AML-193 (cell line): ENCODE results near the gene EPB41L2.
A peak's percentile ranks its signal among the peaks of the same experiment; 100 is the strongest.
"Not testable (repeated sequence)": the region's sequence is repeated elsewhere in the genome, so short reads cannot be mapped to it uniquely, and the experiment has no call there.

Source experiments
- DNase-seq, 2 experiments: peaks; one replicate each; lab custom pipeline; 2025; lab: John Stamatoyannopoulos, UW

Gene EPB41L2

DNA sequence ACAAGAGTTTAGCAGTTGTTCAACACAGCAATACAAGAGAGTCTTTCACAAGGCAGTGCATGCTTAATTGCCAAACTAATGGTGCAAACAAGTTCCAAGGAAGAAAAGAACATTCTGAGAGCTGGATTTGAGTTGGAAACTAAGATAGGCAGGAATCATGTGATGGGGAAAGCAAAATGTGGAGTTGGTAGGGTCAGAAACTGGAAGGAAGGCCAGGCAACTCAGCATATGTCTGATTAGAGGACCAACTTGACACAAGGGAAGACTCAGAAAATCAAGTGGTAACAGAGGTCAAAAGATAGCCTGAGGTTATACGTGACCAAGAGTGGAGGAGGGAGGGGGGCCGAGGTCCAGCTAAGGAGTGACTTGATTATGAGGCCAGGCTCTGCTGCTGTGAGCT, 118.6 kb downstream of the EPB41L2 start:
- DNase-seq = no peak

GRCh38 chr6:130943738-130944137, 119.3 kb downstream of the EPB41L2 start:
- no peak for DNase-seq

GRCh38 chr6:130942752-130943151, 120.3 kb downstream of the EPB41L2 start:
- DNase-seq = not testable (repeated sequence)

DNA sequence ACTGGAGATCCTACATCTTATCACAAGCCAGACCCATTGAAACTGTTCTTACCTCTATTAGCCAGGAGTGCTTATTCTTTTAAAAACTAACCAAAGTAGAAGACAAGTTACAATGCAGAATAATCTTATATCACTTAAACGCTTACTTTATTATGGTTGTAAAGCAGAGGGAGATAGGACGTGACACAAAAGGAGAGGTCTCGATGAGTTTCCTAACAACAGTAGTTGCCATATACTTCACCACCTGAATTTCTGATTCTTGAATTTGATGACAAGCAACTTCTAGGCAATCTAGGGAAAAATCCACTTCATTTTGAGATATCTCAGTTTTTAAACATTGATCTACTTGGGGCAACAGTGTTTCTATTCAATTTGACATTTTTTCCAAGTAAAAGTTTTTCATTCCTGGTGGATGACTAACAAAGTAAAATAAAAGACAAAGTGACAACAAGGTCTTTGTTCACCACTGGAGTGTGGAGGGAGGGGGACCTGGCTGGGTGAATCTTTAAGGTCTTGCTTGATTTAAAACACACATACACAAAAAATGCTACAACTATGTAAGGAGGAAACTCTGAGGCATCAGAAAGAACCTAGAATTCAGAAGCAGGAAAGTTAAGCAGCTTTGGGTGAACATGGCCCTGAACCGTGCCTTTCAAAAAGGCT, 125.0 kb downstream of the EPB41L2 start:
- no peak for DNase-seq

DNA sequence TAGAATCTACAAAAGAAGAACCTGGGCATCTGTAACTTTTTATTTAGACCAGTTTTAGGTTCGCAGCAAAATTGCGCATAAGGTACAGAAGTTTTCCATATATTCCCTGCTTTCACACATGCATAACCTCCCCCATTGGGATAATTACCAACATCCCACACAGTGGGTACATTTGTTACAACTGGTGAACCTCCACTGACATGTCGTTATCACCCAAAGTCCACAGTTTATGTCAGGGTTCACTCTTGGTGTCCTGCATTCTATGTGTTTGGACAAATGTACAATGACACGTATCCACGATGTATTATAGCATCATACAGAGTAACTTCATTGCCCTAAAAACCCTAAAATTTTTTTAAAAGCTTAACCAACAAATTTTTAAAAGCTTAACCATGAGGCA, 126.1 kb downstream of the EPB41L2 start:
- DNase-seq = no peak

DNA sequence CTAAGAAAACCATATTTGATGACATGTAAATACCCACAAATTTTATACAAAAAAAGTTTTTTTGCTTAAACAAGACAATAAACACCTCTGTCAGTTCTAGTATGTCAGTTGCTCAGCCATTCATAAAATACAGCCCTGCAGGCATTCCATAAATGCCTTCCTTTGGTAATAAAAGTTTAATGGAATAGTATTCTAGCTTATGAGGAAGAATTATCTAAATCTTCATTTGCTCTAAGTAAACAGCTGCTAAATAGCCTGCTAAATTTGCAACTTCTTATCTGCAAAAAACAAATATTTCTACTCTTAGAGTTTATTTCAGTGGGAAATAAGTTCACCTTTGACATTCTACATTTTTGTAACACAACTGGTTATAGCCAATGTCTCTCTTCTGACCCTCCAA, 127.1 kb downstream of the EPB41L2 start:
- no peak for DNase-seq

DNA sequence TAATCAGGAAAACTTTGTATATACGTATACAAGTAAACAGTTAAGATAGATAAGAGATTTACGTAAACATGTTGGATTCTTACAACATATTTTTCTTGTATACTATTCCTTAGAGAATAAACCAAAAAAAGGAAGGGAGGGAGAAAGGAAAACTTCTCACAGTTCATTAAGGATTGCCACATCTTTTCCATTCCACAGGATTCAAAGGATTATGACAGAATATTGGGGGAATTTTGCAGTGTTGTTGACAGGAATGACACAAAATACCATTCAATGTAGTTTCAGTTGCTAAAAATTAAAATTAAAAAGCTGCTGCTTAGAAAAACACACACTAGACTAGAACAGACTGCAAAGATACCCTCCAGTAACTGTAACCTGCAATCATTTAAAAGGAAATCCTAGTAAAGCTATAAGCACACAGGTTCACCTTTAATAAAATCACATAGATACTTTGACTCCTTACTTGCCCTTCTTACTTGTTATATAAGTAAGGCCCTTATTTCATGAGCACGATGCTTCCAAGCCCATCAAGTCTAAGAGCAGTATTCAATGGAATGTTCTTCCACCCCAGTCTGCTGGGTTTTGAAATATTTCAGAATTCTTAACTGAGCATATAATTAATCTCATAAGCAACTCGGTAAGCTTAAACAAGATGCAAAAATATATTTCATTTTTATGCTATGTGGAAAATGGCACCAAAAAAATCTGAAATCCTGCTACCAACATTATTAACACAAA, 128.0 kb downstream of the EPB41L2 start:
- no peak for DNase-seq

DNA sequence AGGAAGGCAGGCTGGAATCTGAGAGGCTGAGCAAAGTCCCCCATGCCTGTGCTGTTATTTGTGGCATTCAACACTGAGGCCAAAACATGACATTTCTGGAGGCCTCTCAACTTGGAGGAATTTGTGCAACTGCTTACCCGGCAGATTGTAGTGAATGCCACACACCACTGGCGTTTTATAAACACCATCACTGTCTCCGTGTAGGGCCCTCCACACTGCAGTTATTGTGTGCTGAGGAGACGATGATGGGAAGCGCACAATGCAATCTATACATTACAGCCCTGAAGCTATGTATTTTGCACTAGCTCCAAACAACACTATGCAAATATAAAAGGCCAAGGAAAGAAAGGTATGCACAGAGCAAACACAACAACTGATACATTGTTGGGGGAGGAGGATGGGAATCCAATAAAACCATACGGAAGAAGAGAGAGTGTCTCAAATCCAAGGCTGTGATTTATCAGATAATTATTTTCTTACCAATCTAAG, 129.3 kb downstream of the EPB41L2 start:
- no peak for DNase-seq

GRCh38 chr6:130932921-130933320, 130.1 kb downstream of the EPB41L2 start:
- no peak for DNase-seq

- DNase-seq = no peak
These were observed 130.6 kb downstream of the EPB41L2 start for GRCh38 chr6:130932438-130932837.

GRCh38 chr6:130931683-130932082, 131.4 kb downstream of the EPB41L2 start:
- peak; percentile 23 to 40 for DNase-seq

DNA sequence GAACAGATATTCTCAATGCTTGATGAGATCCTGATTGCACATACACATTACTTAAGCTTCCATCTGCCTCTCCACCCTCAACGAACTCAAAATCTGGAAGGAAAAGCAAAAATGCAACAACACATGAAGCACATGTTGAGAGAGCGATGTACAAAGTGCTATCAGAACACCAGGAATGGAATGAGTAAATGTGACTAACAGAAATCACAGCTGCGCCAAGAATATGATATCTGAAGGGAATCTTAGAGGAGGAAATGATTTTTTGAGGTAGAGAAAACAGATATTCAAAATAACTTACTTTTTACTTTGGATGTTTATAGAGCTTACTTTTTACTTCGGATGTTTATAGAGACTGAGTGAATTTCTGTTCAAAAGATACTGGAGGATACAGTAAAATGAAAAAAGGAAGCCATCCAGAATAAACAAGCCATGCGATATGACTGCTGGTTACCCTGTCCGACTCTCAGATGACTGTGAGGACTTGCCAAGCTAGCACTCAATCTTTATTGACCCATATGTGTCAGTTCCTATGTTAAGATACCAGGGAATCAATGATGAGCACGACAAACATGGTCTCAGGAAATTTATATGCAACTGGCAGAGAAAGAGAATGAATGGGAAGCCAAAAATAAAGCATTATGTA, 133.9 kb downstream of the EPB41L2 start:
- no peak for DNase-seq

GRCh38 chr6:130928158-130928912, 134.7 kb downstream of the EPB41L2 start:
- DNase-seq = no peak

- DNase-seq = no peak
These were observed 135.7 kb downstream of the EPB41L2 start for GRCh38 chr6:130927305-130927704.

GRCh38 chr6:130923350-130923749, 139.7 kb downstream of the EPB41L2 start:
- no peak for DNase-seq

GRCh38 chr6:130922922-130923321, 140.1 kb downstream of the EPB41L2 start:
- DNase-seq = no peak

DNA sequence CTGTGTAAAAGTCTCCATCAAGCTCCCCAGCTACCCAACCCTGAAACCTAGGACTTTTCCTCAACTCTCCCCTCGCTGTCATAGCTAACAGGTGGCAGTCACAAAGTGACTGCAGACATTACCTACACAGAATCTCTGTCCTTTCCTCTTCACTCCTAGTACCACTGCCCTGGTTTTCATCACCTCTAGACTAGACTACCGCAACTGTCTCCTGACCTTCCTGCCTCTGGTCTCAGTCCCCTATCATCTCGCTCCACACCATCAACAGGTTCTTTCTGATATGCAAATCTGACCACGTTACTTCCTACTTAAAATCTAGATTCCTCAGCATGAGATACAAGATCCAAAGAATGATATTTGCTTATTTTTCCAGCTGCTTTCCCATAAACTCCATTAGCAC, 142.1 kb downstream of the EPB41L2 start:
- DNase-seq = no peak

- DNase-seq = no peak
These were observed 144.9 kb downstream of the EPB41L2 start for GRCh38 chr6:130918171-130918570.

DNA sequence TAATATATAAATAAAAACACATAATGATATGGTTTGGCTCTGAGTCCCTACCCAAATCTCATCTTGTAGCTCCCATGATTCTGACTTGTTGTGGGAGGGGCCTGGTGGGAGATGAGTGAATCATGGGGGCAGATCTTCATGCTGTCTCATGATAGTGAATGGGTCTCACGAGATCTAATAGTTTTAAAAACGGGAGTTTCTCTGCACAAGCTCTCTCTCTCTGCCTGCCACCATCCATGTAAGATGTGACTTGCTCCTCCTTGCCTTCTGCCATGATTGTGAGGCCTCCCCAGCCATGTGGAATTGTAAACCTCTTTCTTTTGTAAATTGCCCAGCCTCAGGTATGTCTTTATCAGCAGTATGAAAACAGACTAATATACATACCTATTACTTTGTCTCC, 147.4 kb downstream of the EPB41L2 start:
- not testable (repeated sequence) for DNase-seq

DNA sequence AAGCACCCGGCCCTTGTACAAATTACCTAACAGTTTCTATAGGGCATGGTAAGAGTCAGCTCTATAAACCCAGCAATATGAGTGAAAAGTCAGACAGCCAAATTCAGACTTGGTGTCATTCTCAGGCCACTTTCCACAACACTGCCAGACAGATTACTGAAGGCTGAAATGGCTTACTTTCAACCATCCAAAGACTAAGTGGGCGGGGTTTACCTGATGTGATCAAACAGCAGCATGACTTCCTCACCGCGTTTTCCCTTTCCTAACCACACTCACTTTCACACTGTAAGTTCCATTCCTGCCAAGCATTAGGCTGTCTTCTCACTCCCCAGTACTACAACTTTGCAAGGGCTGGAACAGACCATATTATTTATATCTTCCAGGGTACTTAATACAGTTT, 149.9 kb downstream of the EPB41L2 start:
- DNase-seq = no peak

DNA sequence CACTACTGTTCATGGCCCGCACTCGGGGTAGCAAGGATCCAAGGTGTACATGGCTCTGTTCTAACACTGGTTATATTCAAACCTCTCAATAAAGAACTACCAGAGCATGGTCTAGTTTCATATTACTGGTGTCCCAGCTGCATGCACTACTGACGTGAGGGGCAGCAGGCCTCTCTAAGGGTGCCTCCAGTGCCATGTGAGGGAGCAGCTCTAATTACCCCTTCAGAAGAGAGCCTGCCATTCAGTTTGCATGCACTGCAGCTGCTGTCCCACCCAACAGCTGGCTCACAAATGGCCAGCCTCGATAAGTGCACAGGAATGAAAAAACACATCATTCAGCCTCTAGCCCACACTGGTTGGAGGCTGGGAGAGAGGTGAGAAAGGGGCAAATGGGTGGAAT, 150.6 kb downstream of the EPB41L2 start:
- no peak for DNase-seq

GRCh38 chr6:130908958-130909357, 154.1 kb downstream of the EPB41L2 start:
- no peak for DNase-seq
